GM12874 (cell line): ENCODE results near the gene CAMTA1.

Experiments
- TF ChIP-seq, protein P1 (sequence below): IDR thresholded peaks from 2 replicates; pipeline ENCODE4 v1.5.1; 2011; ENCODE audit warnings: low read depth, mild to moderate bottlenecking, control low read depth, low read length, moderate library complexity; ENCODE audit not compliant: insufficient read depth

CAMTA1 gene

DNA sequence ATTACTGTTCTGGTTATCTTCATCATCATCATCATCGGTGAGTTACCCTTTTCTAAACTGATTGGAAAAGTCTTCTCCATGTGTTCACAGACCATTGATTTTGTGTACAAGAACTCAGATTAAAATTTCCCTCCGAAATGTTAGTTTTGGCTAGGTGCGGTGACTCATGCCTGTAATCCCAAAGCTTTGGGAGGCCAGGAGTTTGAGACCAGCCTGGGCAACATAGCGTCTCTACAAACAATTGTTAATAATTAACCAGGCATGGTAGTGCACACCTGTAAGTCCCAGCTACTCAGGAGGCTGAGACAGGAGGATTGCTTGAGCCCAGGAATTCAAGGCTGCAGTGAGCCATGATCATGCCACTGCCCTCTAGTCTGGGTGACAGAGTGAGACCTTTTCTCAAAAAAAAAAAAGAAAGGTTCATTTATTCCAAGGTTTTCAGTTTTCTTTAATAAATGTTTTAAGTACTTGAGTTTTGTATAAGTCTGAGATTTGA, 992.9 kb downstream of the CAMTA1 start:
- TF ChIP-seq, protein P1, sequence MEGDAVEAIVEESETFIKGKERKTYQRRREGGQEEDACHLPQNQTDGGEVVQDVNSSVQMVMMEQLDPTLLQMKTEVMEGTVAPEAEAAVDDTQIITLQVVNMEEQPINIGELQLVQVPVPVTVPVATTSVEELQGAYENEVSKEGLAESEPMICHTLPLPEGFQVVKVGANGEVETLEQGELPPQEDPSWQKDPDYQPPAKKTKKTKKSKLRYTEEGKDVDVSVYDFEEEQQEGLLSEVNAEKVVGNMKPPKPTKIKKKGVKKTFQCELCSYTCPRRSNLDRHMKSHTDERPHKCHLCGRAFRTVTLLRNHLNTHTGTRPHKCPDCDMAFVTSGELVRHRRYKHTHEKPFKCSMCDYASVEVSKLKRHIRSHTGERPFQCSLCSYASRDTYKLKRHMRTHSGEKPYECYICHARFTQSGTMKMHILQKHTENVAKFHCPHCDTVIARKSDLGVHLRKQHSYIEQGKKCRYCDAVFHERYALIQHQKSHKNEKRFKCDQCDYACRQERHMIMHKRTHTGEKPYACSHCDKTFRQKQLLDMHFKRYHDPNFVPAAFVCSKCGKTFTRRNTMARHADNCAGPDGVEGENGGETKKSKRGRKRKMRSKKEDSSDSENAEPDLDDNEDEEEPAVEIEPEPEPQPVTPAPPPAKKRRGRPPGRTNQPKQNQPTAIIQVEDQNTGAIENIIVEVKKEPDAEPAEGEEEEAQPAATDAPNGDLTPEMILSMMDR = no peak

DNA sequence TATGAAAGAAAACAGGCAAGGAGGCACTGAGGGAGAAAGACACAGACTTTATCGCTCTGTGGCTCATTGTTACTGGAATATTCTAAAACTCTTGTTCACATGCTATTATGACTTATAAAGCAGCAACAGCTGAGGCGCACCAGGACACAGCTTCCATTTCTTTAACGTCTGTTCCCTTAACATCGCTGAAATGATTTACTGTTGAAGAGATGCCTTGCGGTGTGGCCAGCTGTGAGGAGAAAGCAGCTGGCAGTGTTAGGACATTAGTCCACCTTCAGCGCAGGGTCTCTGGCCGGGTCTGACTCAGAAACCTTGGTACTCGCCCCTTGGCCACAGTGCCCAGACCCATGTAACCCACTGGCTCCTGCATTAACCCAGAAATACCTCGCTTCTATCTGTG, 995.7 kb downstream of the CAMTA1 start:
- TF ChIP-seq, protein P1 = no peak

DNA sequence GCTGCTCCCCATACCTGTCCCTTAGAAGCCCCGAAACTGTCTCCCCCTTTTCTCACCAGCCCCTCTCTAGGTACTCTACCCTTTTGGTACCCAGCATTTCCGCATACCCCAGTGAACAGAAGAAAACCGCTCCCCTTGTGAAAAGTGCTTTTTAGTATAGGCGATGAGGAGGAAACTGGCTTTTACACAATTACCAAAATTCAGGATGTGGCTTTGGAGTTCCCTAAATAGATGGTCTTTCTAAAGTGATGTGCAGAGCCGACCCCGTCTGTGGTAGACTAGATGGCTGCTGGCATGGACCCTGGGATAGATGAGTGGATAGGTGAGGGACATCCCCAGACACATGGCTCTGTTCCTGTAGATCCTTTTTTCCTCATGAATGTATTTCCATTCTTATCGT, 996.2 kb downstream of the CAMTA1 start:
- TF ChIP-seq, protein P1 = no peak

DNA sequence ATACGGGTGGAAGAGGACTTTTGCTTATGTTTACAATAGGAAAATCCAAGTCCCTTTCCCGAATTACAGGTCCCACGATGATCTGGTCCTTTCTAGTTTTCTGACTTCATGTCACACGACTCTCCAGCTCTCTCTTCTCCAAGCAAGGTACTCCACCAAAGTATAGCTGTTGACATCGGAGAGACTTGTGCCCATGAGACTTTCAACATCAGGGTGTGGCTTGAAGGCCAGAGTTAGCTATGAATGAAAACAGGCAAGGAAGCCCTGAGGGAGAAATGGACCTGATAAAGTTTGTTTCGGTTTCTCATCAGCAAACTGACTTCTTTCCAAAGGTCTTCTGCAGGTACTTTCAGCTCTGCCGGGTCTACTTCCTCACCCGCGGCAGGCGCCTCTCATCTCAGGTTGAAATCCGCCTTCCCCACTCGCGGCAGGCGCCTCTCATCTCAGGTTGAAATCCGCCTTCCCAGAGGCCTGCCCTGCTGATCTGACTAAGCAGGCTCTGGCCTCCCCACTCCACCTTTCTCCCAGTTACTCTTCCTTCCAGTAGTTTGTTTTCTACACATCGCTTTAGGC, 996.8 kb downstream of the CAMTA1 start:
- TF ChIP-seq, protein P1 = no peak

DNA sequence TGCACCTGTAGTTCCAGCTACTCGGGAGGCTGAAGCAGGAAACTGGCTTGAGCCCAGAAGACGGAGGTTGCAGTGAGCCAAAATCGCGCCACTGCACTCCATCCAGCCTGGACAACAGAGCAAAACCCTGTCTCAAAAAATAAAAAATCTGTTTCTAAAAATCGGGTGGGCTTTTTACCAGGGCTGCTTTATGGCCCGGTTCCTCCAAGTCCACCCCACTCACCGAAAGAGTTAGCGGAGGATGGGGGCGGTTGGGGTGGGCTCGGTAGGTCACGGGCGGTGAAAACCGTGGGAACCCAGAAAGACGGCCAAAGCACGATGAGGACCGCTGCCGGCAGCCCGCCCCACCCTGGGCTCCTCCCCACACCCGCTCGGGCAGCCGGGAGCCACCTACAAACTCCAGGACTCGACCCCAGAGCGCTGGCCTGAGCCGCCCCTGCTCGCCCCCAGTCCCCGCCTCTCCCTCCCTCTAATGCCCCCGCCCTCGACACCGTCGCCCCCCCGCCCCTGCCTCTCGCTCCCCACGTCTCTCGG, 998.0 kb downstream of the CAMTA1 start:
- TF ChIP-seq, protein P1 = no peak

DNA sequence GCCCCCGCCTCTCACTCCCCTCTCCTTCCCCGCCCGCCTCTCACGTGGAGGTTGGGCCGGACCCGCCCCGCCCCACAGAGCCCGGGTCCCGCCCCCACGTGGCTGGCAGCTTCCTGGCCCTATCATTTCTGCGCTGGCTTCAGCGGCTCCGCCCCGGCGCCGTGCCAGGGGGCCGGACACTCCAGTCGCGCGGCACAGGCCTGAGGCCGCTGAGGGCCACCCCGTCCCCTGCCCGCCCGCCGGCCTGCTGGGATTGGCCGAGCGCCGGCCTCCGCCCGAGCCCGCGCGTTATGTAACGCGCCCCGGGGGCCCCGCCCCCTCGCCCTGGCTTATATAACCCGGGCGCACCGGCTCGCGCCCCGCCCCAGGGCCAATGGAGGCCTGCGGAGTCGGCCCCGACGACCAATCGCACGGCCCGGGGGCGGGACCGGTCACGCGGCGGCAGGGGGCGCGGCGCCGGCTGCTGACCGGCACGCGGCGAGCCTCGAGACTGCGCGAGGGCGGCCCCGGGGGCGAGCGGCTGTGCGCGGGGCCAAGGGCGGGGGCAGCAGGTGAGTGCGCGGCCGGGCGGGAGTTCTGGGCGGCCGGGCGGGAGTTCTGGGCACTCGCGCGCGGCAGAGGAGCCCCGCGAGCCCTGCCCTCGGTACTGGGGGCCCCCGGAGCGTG, 998.7 kb downstream of the CAMTA1 start, which contains the start of gene PER3:
Gene PER3 (plus strand): TSS at position 466 of the 666 bp plus-strand sequence. CDS start 587 bp downstream, outside the sequence.
- TF ChIP-seq, protein P1 = no peak

DNA sequence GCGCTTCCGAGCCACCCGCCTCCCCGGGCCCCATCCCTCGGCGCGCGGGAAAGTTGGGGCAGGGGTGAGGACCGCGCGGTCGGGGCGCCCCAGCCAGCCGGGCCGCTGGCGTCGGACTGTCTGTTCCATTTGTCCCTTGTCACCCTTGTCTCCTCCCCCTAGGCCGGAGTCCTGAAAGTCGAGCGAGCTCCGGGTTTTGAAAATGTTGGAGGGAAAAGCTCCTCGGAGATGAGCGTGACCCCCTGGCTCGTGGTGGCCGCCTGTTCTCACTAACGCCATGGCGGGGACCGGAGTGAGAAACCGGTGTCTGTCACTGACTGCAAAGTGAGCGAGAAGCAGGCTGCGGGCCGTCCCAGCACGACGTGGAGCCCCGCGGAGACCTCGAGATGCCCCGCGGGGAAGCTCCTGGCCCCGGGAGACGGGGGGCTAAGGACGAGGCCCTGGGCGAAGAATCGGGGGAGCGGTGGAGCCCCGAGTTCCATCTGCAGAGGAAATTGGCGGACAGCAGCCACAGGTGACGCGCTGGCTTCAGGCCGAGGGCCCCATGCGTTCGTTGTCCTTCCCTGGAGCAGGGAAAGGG, 999.3 kb downstream of the CAMTA1 start:
- TF ChIP-seq, protein P1 = no peak
